RKO (cell line): ENCODE data around the gene PSME2.

Source experiments
- DNase-seq: peaks from one replicate; pipeline ENCODE4 v3.0.0-alpha.2; 2016; ENCODE audit warnings: low spot score

PSME2 gene

DNA sequence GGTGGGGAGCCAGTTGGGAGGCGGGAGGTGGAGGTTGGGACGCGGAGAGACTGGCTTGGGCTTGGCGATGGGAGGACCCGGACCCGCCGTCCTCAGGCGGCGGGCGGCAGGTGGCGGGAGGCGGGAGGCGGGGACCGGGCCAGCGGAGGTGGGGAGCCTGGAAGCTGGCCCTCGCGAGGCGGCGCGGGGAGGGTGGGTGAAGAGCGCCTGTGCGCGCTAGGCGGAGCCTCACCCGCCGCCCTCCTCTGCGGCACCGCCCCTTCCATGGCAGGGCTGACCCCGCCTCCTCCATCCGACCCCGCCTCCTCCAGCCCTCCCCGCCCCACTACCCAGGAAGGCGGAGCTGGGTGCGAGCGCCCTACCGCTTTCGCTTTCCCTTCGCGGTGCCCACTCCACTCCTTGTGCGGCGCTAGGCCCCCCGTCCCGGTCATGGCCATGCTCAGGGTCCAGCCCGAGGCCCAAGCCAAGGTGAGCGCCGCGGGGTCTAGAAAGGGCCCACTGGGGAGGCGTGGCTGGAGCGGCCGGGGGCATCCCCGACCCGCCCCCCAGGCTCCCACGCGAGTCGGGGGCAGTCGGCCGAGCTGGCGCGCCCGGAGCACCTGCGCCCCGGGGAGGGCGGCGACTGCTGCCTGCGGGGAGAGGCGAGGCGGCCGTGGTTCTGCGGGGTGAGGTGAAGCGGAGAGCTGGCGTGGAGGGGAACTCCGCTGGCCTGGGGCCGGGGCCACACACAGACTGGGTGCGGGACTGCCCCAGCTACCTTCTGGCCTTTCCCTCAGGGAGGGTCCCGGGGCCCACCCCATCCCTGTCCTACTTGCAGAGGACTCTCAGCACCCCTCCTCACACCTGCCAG lies 10.4 kb downstream of the PSME2 start, which contains the start of gene PSME1:
PSME1 (plus strand) TSS at position 361 of the 850 bp plus-strand sequence; CDS start at position 430, 69 bp downstream.
- peak; percentile 87 for DNase-seq

DNA sequence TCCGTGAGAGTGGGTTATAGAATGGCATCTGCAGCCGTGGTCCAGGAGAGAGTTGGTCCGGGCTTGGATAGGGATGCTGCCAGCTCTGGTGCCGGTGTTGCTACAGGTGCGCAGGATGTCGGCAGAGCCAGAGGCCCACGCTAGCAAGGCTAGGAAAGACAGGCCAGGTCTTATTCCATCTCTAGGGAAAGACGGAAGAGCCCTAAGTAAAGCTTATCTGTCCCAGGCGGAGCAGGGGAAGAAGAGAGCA lies 10.9 kb downstream of the PSME2 start:
- DNase-seq: no peak

DNA sequence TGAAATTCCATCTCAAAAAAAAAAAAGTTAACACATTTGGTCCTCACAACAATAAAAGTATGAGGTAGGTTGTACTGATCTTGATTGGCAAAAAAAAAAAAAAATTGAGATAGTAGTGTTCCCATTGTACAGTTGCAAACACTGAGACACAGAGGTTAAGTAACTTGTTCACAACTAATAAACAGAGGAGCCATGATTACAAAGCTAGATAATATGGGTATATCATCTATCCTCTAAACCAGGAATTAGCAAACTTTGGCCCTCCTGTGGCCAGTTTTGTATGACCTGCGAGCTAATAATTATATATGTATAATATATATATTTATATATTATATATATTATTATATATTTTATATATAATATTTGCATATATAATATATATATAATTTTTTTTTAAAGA lies 12.7 kb downstream of the PSME2 start:
- no peak for DNase-seq

DNA sequence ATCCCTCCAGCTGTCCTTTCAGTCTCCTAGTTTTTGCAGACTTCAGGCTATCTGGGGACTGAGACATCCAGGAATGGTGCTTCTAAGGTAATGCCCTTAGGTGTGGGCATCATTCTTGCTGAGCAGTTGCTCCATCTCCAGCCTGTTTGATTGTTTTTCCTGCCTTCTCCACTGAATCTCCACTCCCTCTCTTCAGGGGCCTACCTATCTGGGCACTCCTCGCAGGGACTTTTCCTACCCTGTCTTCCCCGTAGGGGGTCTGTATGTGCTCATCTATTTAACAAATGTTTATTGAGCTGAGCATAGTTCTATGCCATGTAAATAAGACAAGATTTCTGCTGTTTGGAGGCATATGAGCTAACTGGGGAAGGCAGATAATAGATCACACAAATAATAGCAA lies 13.4 kb downstream of the PSME2 start:
- DNase-seq: no peak

DNA sequence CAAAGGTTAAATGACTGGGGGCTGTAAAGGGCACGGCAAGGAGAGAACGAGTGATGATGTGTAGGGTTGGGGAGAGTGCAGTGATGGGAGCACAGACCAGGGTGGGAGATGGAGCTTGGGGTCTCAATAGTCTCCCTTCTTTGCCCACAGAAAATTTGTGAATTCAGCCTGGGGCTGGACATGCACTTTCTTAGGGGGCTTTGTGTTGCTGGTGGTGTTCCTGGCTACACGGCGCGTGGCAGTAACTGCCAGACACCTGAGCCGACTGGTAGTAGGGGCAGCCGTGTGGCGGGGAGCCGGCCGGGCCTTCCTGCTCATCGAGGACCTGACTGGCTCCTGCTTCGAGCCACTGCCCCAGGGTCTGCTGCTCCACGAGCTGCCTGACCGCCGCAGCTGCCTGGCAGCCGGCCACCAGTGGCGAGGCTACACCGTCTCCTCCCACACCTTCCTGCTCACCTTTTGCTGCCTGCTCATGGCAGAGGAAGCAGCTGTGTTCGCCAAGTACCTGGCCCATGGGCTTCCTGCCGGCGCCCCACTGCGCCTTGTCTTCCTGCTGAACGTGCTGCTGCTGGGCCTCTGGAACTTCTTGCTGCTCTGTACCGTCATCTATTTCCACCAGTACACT lies 14.2 kb downstream of the PSME2 start:
- DNase-seq: no peak

DNA sequence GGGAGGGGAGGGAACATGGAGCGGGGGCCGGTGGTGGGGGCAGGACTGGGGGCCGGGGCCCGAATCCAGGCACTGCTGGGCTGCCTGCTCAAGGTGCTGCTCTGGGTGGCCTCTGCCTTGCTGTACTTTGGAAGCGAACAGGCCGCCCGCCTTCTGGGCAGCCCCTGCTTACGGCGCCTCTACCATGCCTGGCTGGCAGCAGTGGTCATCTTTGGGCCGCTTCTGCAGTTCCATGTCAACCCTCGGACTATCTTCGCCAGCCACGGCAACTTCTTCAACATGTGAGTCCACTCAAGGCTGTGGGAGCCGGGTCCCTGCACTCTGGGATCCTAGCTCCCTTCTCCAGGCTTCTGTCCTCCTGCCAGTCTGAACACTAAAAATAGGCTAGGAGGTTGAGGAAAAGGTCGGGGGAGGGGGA lies 14.9 kb downstream of the PSME2 start:
- DNase-seq: no peak

DNA sequence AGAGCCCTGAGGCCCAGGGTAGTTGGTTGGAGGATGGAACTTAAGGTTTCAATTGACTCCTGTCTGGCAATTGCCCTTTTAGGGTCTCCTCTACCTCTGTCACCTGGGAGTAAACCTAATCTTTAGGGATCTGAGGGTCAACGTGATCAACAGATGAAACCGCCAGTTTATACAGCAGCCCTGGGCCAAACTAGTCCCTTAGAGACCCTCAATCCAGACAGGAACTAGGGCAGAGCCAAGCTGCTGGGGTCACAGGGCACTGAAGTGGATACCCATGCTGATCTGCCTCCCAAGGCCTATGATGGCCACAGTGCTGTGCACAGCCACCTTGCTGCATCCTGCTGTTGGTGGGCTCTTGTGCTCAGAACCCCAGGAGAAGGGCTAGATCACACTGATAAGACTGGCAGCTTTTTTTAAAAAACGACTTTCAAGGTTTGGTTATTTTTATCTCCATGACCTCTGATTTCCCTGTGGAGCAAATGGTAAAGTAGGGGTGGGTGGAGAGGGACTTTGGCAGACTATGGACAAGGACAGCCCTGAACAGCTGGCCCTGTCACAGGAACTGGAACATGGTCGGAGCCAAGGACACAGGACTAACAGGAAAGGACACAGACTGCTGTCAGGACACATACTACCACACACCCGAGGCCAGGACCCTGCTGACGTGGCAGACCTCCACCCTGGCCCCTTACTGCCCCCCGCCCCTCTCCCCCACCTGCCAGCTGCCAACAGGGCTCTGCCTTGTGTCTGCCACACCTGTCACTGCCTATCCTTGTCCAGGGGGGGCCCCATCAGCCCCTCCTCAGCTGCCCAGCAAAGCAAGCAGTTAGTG lies 15.5 kb downstream of the PSME2 start:
- no peak for DNase-seq

DNA sequence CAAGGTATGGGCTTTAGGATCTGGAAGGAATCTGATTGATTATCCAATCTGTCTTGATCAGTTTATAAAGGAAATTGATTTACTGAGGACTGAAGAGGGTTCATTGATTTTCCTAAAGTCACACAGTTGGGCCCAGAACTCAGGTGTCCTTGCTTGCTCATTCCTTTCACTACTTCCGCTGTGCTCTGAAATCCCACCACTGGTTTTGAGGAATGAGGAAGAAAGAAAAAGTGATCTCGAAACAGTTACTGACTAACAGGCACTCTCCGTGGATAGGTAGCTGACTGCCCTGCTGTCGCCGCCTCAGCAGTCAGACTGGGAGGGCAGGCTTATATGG lies 16.1 kb downstream of the PSME2 start, which contains the start of gene FITM1:
FITM1 (plus strand) TSS at position 280 of the 337 bp plus-strand sequence. CDS start 905 bp downstream, outside the sequence.
- DNase-seq: no peak

DNA sequence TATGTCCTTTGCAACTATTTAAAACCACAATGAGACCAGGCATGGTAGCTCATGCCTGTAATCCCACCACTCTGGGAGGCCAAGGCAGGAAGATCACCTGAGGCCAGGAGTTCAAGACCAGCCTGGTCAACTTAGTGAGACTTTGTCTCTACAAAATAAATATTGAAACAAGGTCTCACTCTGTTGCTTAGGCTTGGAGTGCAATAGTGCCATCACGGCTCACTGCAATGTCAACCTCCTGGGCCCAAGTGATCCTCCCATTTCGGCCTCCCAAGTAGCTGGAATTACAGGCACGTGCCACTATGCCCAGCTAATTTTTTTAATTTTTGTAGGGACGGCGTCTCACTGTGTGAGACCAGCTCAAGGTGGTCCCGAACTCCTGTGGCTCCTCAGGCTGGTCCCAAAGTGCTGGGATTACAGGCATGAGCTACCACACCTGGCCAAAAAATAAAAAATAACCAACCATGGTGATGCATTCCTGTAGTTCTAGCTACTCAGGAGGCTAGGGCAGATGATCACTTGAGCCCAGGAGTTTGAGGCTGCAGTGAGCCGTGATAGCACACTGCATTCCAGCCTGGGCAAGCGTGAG lies 16.9 kb downstream of the PSME2 start:
- no peak for DNase-seq

DNA sequence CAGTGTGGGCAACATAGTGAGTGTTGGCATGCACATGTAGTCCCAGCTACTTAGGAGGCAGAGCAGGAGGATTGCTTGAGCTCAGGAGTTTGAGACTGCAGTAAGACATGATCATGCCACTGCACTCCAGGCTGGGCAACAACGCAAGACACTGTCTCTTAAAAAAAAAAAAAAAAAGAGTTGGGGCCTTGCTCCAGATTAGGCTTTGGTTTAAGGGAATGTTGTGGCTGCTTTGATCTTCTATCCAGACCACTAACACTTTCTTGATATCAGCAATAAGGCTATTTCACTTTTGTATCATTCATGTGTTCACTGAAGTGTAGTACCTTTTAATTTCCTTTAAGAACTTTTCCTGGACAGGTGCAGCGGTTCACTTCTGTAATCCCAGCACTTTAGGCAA lies 18.7 kb downstream of the PSME2 start:
- no peak for DNase-seq

DNA sequence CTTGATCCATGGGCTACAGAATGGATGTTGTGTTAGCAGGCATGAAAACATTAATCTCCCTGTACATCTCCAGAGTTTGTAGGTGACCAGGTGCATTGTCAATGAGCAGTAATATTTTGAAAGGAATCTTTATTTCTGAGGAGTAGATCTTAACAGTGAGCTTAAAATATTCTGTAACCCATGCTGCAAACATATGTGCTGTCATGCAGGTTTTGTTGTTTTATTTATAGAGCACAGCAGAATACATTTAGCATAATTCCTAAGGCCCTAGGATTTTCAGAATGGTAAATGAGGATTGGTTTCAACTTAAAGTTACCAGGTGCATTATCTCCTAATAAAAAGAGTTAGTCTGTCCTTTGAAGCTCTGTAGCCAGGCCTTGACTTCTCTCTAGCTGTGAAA lies 19.5 kb downstream of the PSME2 start:
- DNase-seq: no peak

DNA sequence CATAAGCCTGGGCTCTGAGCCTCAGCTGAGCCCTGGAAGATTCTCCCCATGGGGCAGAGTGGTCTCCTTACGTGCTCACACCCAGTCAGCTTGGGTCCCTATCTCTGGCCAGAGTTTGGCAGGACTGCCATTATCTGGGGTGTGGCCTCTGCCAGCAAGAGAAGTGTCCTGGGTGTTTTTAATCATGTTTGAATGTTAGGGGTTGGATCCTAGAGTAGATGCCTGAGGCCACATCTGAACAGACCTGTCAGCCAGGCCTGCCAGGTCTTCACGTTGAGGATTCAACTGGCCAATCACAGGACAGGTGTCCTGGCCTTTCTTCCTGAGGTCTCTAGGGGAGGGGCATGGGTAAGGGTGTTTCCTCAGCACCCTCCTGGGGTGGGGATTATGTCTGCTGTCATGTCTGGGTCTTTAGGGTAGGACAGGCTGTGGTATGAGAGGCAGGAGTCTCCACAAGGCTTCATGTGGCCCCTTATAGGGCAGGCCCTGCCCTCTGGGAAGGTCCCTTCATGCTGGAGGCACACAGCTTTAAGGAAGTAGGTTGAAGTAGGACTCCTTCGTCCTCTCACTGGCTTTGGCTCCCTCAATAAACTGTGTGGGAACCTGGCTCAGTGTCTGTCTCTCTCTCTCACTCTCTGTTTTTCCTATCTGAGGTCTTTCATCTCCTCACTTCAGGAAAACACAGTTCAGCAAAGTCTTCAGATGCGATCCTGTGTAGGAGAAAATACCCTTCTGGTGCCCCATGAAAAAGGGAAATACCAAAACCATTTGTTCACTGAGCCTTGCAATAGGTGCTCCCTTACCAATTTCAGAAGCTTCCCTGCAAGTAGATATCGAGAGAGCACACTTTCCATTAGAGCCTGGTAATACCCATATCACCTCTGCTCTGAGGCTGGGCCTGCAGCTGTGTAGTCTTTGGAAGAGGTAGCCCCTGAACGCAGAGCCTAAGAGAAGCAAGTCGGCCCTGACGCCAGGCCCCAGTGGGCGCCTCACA lies 22.7 kb downstream of the PSME2 start:
- no peak for DNase-seq

DNA sequence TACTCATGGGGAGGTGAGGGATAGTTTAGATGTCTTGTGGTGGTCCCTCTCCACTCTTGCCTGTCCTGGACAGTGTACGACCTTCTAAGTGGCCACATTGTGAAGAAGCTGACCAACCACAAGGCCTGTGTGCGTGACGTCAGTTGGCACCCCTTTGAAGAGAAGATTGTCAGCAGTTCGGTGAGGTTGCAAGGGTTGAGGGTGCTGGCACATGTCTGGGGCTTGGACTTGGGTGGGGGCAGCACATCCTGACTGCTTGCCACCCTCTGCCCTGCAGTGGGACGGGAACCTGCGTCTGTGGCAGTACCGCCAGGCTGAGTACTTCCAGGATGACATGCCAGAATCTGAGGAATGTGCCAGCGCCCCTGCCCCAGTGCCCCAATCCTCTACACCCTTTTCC lies 23.5 kb downstream of the PSME2 start:
- DNase-seq: no peak

DNA sequence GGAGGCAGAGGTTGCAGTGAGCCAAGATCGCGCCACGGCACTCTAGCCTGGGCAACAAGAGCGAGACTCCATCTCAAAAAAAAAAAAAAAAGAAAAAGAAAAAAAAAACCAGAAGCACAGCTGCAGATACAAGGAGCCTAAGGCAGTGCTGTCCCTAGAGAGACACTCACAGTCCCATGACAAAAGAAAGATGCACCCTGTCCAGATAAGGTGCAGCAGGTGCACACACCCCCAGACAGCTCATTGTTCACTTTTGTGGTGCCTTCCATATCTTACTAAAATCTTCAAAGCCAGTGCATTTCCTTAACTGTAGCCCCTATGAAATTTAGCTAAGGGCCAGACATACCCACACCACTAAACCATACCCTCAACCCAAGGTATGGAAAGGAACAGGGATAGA lies 24.0 kb downstream of the PSME2 start:
- DNase-seq: no peak

DNA sequence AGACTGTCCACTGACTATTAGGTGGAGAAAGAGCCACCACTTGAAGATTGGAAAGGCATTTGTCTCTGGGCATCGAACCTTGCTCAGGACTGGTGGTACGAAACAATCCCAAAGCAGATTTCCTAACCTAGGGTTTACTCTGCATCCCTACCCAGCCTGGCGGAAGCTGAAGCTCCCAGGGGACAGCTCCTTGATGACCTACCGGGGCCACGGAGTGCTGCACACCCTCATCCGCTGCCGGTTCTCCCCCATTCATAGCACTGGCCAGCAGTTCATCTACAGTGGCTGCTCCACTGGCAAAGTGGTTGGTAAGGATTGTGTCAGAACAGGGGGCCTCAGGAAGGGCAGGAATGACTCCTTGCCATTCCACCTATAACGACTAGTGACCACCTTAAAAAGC lies 25.2 kb downstream of the PSME2 start:
- no peak for DNase-seq

DNA sequence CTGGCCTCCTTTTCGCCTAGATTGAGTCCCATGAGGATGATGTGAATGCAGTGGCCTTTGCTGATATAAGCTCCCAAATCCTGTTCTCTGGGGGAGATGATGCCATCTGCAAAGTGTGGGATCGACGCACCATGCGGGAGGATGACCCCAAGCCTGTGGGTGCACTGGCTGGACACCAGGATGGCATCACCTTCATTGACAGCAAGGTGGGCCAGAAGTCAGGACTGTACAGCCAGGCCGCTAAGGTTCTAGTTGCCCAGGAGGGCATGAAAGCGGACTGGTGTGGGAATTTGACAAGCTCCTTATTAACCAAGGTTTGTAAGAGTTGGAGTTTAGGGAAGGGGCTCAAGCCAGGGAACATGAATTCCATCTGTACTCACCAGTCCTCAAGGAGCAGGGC lies 26.7 kb downstream of the PSME2 start:
- DNase-seq: no peak

DNA sequence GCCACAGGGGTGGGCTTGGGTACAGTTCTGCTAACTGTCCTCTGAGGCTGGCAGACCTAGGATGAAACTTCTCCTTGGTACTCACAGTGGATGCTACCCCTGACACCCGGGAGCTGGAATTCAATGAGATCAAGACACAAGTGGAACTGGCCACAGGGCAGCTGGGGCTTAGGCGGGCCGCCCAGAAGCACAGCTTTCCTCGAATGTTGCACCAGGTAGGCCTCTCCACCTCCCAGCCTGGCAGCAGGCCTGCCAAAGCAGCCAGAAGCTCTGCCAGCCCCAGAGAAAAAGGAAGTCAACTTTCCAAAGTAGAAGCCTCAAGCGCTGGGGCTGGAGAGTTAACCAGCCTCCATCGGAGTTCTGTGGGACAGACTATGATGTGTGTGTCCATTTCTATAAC lies 29.2 kb downstream of the PSME2 start:
- DNase-seq: no peak

DNA sequence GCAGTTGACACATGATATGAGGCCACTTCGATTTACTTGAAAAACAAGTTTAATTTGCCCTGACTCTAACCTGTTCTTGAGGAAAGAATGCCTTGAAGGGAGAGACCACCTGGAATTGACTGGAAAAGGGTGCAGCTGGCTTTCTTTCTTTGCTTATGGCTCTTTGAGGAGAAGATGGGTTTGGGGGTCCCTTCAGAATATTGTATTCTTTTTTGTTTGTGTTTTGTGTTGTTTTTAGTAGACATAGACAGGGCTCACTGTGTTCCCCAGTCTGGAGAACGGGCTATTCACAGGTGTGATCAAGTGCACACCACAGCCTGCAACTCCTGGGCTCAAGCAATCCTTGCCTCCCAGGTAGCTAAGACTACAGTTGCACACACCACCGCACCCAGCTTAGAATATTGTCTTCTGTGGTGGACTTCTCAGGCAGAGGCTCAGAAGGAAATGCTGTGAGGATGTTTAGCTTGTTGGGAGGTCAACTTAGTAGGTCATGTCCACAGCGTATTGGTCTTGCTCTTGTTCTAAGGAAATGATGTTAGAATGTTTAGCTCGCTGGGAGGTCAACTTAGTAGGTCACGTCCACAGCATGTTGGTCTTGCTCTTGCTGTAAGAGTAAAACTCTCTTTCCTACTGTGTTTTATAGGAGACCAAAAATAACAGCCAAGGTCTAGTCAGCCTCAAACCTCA lies 30.1 kb downstream of the PSME2 start:
- no peak for DNase-seq

DNA sequence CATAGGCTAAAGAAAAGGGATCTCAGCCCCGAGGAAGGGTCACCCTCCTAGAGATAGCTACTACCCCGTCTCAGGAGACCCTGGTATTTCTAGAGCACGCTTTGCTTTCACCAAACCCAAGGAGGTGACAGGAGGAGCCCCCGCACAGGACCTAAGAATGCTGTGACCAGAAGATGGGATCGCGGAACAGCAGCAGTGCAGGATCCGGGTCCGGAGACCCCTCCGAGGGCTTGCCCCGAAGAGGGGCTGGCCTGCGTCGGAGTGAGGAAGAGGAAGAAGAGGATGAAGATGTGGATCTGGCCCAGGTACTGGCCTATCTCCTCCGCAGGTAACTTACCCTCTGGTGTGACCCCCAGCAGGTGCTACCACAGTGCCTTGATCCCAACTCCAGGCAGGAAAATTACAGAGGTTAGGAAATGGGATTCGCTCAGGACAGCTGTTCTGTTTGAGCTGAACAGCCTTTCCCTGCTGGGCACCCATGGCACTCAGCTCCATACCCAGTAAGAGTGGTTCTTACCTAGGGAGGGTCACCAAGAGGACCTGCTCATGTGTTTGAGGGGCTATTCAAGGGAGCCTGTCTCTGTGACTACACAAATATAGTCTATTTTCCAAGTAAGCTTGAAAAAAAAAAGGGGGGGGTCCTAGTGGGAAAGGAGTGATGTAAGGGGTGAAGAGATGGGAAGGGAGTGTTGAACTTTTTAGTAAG lies 30.8 kb downstream of the PSME2 start:
- no peak for DNase-seq
